Measurements from ENCODE around the gene ATF6. TPM values are rescaled to one million over a fixed set of nuclear protein-coding genes. Genes with fewer than 3 reads are reported as not detected.

Gene ATF6
- total RNA-seq, 3 donors from 2014 or later = 21.7 to 24.9 (median 24.5) TPM

- Histone ChIP-seq H3K4me3 (no peak overlapping the region), H3K4me1 (ENCODE audit: low read depth) (peaks cover 3% of the 10 kb centered on the region), H3K36me3 (ENCODE audit: low read depth) (no peaks in the 10 kb centered on the region), H3K9me3 (no peaks in the 10 kb centered on the region)
- ATAC-seq (no peak), DNase-seq (no peak)
- intact Hi-C loops (cut with DNase I, micrococcal nuclease) = no loop called here
- TF ChIP-seq CTCF (IDR thresholded peaks at IDR 0.05) = no peak
Observed at GRCh38 chr1:161731981-161732718, 34.0 kb upstream of the ATF6 start.

GRCh38 chr1:161733526-161733925 lies 32.6 kb upstream of the ATF6 start:
- no peak for TF ChIP-seq CTCF (IDR thresholded peaks at IDR 0.05)
- H3K4me3 ChIP-seq = no peak overlapping the region
- intact Hi-C loops (cut with DNase I, micrococcal nuclease) = no loop called here
- H3K4me1 ChIP-seq (ENCODE audit: low read depth) = no peaks in the 10 kb centered on the region
- H3K9me3 ChIP-seq = no peaks in the 10 kb centered on the region
- no peaks in the 10 kb centered on the region for H3K36me3 ChIP-seq (ENCODE audit: low read depth)
- ATAC-seq (no peak), DNase-seq (no peak)

GRCh38 chr1:161735837-161736236 lies 30.3 kb upstream of the ATF6 start:
- H3K4me3 ChIP-seq = no peak overlapping the region
- H3K36me3 ChIP-seq (ENCODE audit: low read depth) = no peaks in the 10 kb centered on the region
- H3K9me3 ChIP-seq = no peaks in the 10 kb centered on the region
- ATAC-seq = no peak
- DNase-seq = no peak
- TF ChIP-seq CTCF (IDR thresholded peaks at IDR 0.05) = no peak
- H3K4me1 ChIP-seq (ENCODE audit: low read depth) = no peaks in the 10 kb centered on the region
- intact Hi-C loops (cut with DNase I, micrococcal nuclease) = no loop called here

- ATAC-seq (no peak), DNase-seq (no peak)
- no peaks in the 10 kb centered on the region for H3K36me3 ChIP-seq (ENCODE audit: low read depth)
- H3K4me1 ChIP-seq (ENCODE audit: low read depth) = no peaks in the 10 kb centered on the region
- H3K9me3 ChIP-seq = no peaks in the 10 kb centered on the region
- H3K4me3 ChIP-seq = no peak overlapping the region
- intact Hi-C loops (cut with DNase I, micrococcal nuclease) = no loop called here
- TF ChIP-seq CTCF (IDR thresholded peaks at IDR 0.05) = no peak
Observed at GRCh38 chr1:161736335-161736969, 29.7 kb upstream of the ATF6 start.

- no peak for ATAC-seq
- intact Hi-C loops (cut with DNase I, micrococcal nuclease) = no loop called here
Observed at GRCh38 chr1:161737625-161738024, 28.5 kb upstream of the ATF6 start.

More at GRCh38 chr1:161737625-161738024, 28.5 kb upstream of the ATF6 start:
- Histone ChIP-seq H3K4me1 (ENCODE audit: low read depth) (no peaks in the 10 kb centered on the region), H3K4me3 (no peak overlapping the region), H3K9me3 (no peaks in the 10 kb centered on the region), H3K36me3 (ENCODE audit: low read depth) (no peaks in the 10 kb centered on the region)
- no peak for TF ChIP-seq CTCF (IDR thresholded peaks at IDR 0.05)
- no peak for DNase-seq

Measured in mucosa of descending colon (tissue), 3 donors.